Measurements from ENCODE around the gene GLI3. TPM values are rescaled to one million over a fixed set of nuclear protein-coding genes. Genes with fewer than 3 reads are reported as not detected.

Gene GLI3
- total and polyA plus RNA-seq, 2 of the 8 experiments (the other 6 are each of a cell fraction or from before 2014, with no cell fraction given): 8.0 to 31.1 TPM

- TF ChIP-seq USF2 (IDR thresholded peaks at IDR 0.05; ENCODE audit: low read length) (no peak), RXRA (IDR thresholded peaks at IDR 0.05; ENCODE audit: insufficient read depth, low read depth, low read length) (no peak), TCF12 (IDR thresholded peaks at IDR 0.05; ENCODE audit: low read depth, low read length) (no peak), TEAD4 (IDR thresholded peaks at IDR 0.05; ENCODE audit: low read depth, low read length) (no peak), KDM4A (IDR thresholded peaks at IDR 0.05; ENCODE audit: low read depth, low read length, severe bottlenecking) (no peak), HDAC2 (IDR thresholded peaks at IDR 0.05; ENCODE audit: borderline replicate concordance in 1 of 2, low read depth in 2 of 2, low read length in 2 of 2) (no peak), CBX8 (IDR thresholded peaks at IDR 0.05; ENCODE audit: borderline replicate concordance, low read depth, low read length) (no peak), MAFK (IDR thresholded peaks at IDR 0.05; ENCODE audit: low read depth, low read length) (no peak), TBP (IDR thresholded peaks at IDR 0.05; ENCODE audit: low read depth, low read length) (0 out of 2 replicates have a peak, but pooled peaks have one; percentile 16), GABPA (IDR thresholded peaks at IDR 0.05; ENCODE audit: borderline replicate concordance, insufficient read depth, low read length) (no peak; the same call in 1 of the 2 replicates), CTBP2 (IDR thresholded peaks at IDR 0.05; ENCODE audit: borderline replicate concordance, insufficient read depth, insufficient read length, low read length) (no peak), RAD21 (IDR thresholded peaks at IDR 0.05 in 1 of 2, conservative IDR thresholded peaks at IDR 0.05 in 1 of 2; ENCODE audit: low read depth in 2 of 2, low read length in 2 of 2) (peak; percentile 96 to 98)
Observed at GRCh38 chr7:41943094-41943577, 293.9 kb downstream of the GLI3 start (continued).
